GM23338 (cell line): ENCODE data around the gene MOV10. TPM values are rescaled to one million over a fixed set of nuclear protein-coding genes. Genes with fewer than 3 reads are reported as not detected.

Experiments used
- ATAC-seq: fragments of 200-7000 bp; cut with Tn5 transposase; 3 replicates; pipeline ENCODE4 v1.9.1; 2020
- DNase-seq: peaks from one replicate; pipeline ENCODE4 v3.0.0-alpha.2; 2015; ENCODE audit warnings: low spot score
- H2AFZ ChIP-seq: fragments of 200-600 bp; sonication (generic); 2 replicates; pipeline ENCODE4 v1.8.0; 2016; ENCODE audit warnings: antibody characterized with exemption, mild to moderate bottlenecking, moderate library complexity
- H3F3A ChIP-seq: fragments of 200-600 bp; sonication (generic); replicated peaks from 2 replicates; pipeline ENCODE4 v1.8.0; 2017; ENCODE audit warnings: antibody characterized with exemption, mixed run types, low read depth
- H3K27ac ChIP-seq: fragments of 200-600 bp; sonication (generic); 2 replicates; pipeline ENCODE4 v1.6.1; 2016; ENCODE audit warnings: low read depth
- H3K27me3 ChIP-seq: fragments of 200-600 bp; sonication (generic); 2 replicates; pipeline ENCODE4 v1.8.0; 2016; ENCODE audit warnings: mild to moderate bottlenecking, mixed run types, moderate library complexity; ENCODE audit not compliant: insufficient read depth
- H3K36me3 ChIP-seq: fragments of 200-600 bp; sonication (generic); 2 replicates; pipeline ENCODE4 v1.8.0; 2016; ENCODE audit warnings: mild to moderate bottlenecking; ENCODE audit not compliant: insufficient read depth
- H3K4me1 ChIP-seq: fragments of 200-600 bp; sonication (generic); 2 replicates; pipeline ENCODE4 v1.8.0; 2016; ENCODE audit warnings: mild to moderate bottlenecking, moderate library complexity; ENCODE audit not compliant: insufficient read depth
- H3K4me2 ChIP-seq: fragments of 200-600 bp; sonication (generic); 2 replicates; pipeline ENCODE4 v1.7.1; 2017; ENCODE audit warnings: mixed run types
- H3K4me3 ChIP-seq: fragments of 200-600 bp; sonication (generic); 2 replicates; pipeline ENCODE4 v1.6.1; 2016; ENCODE audit warnings: mixed run types
- H3K79me2 ChIP-seq: fragments of 200-600 bp; sonication (generic); replicated peaks from 2 replicates; pipeline ENCODE4 v1.8.0; 2017; ENCODE audit warnings: mild to moderate bottlenecking; ENCODE audit not compliant: insufficient read depth
- H3K9me2 ChIP-seq: fragments of 200-600 bp; sonication (generic); 2 replicates; pipeline ENCODE4 v1.8.0; 2017; ENCODE audit not compliant: insufficient read depth
- H4K20me1 ChIP-seq: fragments of 200-600 bp; sonication (generic); replicated peaks from 2 replicates; pipeline ENCODE4 v1.8.0; 2017; ENCODE audit warnings: mild to moderate bottlenecking; ENCODE audit not compliant: insufficient read depth
- H3K27ac Mint-ChIP-seq: 2 replicates; pipeline ENCODE4 v1.8.0; 2020; ENCODE audit warnings: inconsistent platforms, mild to moderate bottlenecking, moderate library complexity, mixed read lengths
- H3K27me3 Mint-ChIP-seq: 3 replicates; pipeline ENCODE4 v1.8.0; 2022; ENCODE audit warnings: low read depth, mild to moderate bottlenecking, moderate library complexity, mixed read lengths, inconsistent platforms; ENCODE audit not compliant: insufficient read depth, poor library complexity
- H3K36me3 Mint-ChIP-seq: 3 replicates; pipeline ENCODE4 v1.8.0; 2021; ENCODE audit warnings: low read depth, mild to moderate bottlenecking, inconsistent platforms, moderate library complexity, mixed read lengths
- H3K4me1 Mint-ChIP-seq: 3 replicates; pipeline ENCODE4 v1.8.0; 2020; ENCODE audit warnings: mild to moderate bottlenecking, inconsistent platforms, mixed read lengths
- H3K4me3 Mint-ChIP-seq: 3 replicates; pipeline ENCODE4 v1.8.0; 2021; ENCODE audit warnings: moderate library complexity, mild to moderate bottlenecking, inconsistent platforms, mixed read lengths
- H3K9me3 Mint-ChIP-seq: 3 replicates; pipeline ENCODE4 v1.8.0; 2020; ENCODE audit warnings: moderate library complexity, mild to moderate bottlenecking, inconsistent platforms, mixed read lengths
- ETS1 ChIP-seq: IDR thresholded peaks from 2 replicates; pipeline ENCODE4 v1.6.1; 2016; ENCODE audit warnings: antibody characterized with exemption
- EZH2 ChIP-seq: fragments of 200-600 bp; sonication (generic); IDR thresholded peaks from one replicate; pipeline ENCODE4 v1.8.0; 2017; ENCODE audit warnings: antibody characterized with exemption, mild to moderate bottlenecking, low read depth; ENCODE audit not compliant: unreplicated experiment
- EZH2phosphoT487 ChIP-seq: fragments of 200-600 bp; sonication (generic); IDR thresholded peaks from one replicate; pipeline ENCODE4 v1.8.1; 2018; ENCODE audit warnings: antibody characterized with exemption; ENCODE audit not compliant: unreplicated experiment
- JUNB ChIP-seq: IDR thresholded peaks from one replicate; pipeline ENCODE4 v1.6.1; 2016; ENCODE audit warnings: antibody characterized with exemption; ENCODE audit not compliant: unreplicated experiment
- NANOG ChIP-seq: IDR thresholded peaks from 2 replicates; pipeline ENCODE4 v1.6.1; 2016; ENCODE audit warnings: antibody characterized with exemption, borderline replicate concordance
- POLR2AphosphoS5 ChIP-seq: IDR thresholded peaks from 2 replicates; pipeline ENCODE4 v1.6.1; 2016; ENCODE audit warnings: antibody characterized with exemption, low read depth
- STAT1 ChIP-seq: IDR thresholded peaks from one replicate; pipeline ENCODE4 v1.6.1; 2016; ENCODE audit warnings: antibody characterized with exemption; ENCODE audit not compliant: unreplicated experiment
- ZNF114 ChIP-seq: fragments of 250-450 bp; sonication (Bioruptor Pico); IDR thresholded peaks from 2 replicates; pipeline ENCODE4 v1.5.0; 2020; ENCODE audit warnings: mild to moderate bottlenecking, moderate library complexity
- polyA plus RNA-seq: library from polyadenylated mRNA; unstranded; fragments of >200 nt; fragmentation: Nextera tagmentation; extraction: Ambion mirVana; gene quantifications from 2 replicates; pipeline ENCODE4 v1.2.1, GENCODE V29; 2016
- total RNA-seq: library from RNA; depleted of rRNA; stranded (reverse); fragments of >200 nt; shearing (Covaris generic); gene quantifications from 2 replicates; pipeline ENCODE4 v1.2.3, GENCODE V29; 2014
- TF ChIP-seq, protein P1 (sequence below): IDR thresholded peaks from one replicate; pipeline ENCODE4 v1.6.1; 2018; ENCODE audit warnings: antibody characterized with exemption; ENCODE audit not compliant: unreplicated experiment
- TF ChIP-seq, protein P2 (sequence below): fragments of 250-450 bp; sonication (Bioruptor Pico); IDR thresholded peaks from 2 replicates; pipeline ENCODE4 v1.5.0; 2020; ENCODE audit warnings: mild to moderate bottlenecking, moderate library complexity

MOV10 gene
- total and polyA plus RNA-seq, 2 experiments from 2014 or later = 53.6 to 77.6 TPM

DNA sequence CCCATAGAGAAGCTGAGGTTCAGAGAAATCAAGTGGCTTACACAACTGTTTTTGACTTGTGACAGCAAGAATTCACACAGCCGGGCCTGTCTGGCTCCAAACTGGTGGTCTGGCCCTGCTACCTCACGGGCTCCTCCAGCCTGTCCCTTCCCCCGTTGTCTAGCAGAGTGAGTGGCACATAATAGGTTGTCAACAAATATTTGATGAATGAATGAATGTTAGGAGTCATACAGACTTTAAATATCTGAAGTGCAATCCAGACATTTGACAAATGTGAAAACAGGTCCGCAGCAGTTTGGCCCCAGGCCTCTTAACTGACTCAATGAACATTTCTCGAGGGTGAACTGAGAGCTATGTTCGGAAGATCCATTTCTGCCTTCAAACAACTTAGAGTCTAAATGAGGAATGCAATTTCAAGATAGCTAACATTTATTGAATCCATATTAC lies 33.6 kb downstream of the MOV10 start (continued):
- TF ChIP-seq POLR2AphosphoS5 (no peak), STAT1 (no peak), EZH2phosphoT487 (no peak), NANOG (no peak), ZNF114 (no peak)
- TF ChIP-seq, protein P1, sequence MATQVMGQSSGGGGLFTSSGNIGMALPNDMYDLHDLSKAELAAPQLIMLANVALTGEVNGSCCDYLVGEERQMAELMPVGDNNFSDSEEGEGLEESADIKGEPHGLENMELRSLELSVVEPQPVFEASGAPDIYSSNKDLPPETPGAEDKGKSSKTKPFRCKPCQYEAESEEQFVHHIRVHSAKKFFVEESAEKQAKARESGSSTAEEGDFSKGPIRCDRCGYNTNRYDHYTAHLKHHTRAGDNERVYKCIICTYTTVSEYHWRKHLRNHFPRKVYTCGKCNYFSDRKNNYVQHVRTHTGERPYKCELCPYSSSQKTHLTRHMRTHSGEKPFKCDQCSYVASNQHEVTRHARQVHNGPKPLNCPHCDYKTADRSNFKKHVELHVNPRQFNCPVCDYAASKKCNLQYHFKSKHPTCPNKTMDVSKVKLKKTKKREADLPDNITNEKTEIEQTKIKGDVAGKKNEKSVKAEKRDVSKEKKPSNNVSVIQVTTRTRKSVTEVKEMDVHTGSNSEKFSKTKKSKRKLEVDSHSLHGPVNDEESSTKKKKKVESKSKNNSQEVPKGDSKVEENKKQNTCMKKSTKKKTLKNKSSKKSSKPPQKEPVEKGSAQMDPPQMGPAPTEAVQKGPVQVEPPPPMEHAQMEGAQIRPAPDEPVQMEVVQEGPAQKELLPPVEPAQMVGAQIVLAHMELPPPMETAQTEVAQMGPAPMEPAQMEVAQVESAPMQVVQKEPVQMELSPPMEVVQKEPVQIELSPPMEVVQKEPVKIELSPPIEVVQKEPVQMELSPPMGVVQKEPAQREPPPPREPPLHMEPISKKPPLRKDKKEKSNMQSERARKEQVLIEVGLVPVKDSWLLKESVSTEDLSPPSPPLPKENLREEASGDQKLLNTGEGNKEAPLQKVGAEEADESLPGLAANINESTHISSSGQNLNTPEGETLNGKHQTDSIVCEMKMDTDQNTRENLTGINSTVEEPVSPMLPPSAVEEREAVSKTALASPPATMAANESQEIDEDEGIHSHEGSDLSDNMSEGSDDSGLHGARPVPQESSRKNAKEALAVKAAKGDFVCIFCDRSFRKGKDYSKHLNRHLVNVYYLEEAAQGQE = no peak

DNA sequence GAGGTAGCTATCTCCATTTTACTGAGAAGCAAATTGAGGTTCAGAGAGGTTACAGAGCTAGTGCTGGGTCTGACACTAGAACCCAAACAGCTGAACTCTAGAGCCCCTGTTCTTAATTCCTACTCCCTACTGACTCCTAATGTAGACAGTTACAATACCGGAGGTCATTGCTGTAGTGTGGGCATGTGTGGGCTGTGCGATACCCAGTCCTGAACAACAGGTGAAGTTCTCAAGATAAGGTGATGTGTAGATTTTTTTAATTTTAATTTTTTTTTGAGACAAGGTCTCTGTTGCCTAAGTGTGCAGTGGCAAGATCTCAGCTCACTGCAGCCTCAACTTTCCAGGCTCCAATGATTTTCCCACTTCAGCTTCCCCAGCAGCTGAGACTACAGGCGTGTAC lies 34.0 kb downstream of the MOV10 start:
- Histone ChIP-seq H3K9me2 (no peaks in the 10 kb centered on the region), H3K4me1 (peaks cover 52% of the 10 kb centered on the region), H4K20me1 (peaks cover 11% of the 10 kb centered on the region; the same call in 1 of the 2 replicates), H3K36me3 (no peaks in the 10 kb centered on the region; the same call in 1 of the 2 replicates), H2AFZ (no peak overlapping the region), H3K27me3 (peaks cover 32% of the 10 kb centered on the region), H3K79me2 (peaks cover 10% of the 10 kb centered on the region; the same call in 1 of the 2 replicates), H3K4me2 (no peak overlapping the region), H3K4me3 (no peak overlapping the region), H3K27ac (no peak overlapping the region), H3F3A (peaks cover 13% of the 10 kb centered on the region)
- no peak for DNase-seq
- Mint-ChIP-seq H3K4me3 (no peak overlapping the region), H3K9me3 (no peaks in the 10 kb centered on the region; the same call in 2 of the 3 replicates), H3K27ac (no peak overlapping the region), H3K27me3 (peaks cover 37% of the 10 kb centered on the region), H3K4me1 (peaks cover 65% of the 10 kb centered on the region), H3K36me3 (peaks cover 12% of the 10 kb centered on the region; the same call in 2 of the 3 replicates)
- no peak for ATAC-seq
- TF ChIP-seq, protein P2, sequence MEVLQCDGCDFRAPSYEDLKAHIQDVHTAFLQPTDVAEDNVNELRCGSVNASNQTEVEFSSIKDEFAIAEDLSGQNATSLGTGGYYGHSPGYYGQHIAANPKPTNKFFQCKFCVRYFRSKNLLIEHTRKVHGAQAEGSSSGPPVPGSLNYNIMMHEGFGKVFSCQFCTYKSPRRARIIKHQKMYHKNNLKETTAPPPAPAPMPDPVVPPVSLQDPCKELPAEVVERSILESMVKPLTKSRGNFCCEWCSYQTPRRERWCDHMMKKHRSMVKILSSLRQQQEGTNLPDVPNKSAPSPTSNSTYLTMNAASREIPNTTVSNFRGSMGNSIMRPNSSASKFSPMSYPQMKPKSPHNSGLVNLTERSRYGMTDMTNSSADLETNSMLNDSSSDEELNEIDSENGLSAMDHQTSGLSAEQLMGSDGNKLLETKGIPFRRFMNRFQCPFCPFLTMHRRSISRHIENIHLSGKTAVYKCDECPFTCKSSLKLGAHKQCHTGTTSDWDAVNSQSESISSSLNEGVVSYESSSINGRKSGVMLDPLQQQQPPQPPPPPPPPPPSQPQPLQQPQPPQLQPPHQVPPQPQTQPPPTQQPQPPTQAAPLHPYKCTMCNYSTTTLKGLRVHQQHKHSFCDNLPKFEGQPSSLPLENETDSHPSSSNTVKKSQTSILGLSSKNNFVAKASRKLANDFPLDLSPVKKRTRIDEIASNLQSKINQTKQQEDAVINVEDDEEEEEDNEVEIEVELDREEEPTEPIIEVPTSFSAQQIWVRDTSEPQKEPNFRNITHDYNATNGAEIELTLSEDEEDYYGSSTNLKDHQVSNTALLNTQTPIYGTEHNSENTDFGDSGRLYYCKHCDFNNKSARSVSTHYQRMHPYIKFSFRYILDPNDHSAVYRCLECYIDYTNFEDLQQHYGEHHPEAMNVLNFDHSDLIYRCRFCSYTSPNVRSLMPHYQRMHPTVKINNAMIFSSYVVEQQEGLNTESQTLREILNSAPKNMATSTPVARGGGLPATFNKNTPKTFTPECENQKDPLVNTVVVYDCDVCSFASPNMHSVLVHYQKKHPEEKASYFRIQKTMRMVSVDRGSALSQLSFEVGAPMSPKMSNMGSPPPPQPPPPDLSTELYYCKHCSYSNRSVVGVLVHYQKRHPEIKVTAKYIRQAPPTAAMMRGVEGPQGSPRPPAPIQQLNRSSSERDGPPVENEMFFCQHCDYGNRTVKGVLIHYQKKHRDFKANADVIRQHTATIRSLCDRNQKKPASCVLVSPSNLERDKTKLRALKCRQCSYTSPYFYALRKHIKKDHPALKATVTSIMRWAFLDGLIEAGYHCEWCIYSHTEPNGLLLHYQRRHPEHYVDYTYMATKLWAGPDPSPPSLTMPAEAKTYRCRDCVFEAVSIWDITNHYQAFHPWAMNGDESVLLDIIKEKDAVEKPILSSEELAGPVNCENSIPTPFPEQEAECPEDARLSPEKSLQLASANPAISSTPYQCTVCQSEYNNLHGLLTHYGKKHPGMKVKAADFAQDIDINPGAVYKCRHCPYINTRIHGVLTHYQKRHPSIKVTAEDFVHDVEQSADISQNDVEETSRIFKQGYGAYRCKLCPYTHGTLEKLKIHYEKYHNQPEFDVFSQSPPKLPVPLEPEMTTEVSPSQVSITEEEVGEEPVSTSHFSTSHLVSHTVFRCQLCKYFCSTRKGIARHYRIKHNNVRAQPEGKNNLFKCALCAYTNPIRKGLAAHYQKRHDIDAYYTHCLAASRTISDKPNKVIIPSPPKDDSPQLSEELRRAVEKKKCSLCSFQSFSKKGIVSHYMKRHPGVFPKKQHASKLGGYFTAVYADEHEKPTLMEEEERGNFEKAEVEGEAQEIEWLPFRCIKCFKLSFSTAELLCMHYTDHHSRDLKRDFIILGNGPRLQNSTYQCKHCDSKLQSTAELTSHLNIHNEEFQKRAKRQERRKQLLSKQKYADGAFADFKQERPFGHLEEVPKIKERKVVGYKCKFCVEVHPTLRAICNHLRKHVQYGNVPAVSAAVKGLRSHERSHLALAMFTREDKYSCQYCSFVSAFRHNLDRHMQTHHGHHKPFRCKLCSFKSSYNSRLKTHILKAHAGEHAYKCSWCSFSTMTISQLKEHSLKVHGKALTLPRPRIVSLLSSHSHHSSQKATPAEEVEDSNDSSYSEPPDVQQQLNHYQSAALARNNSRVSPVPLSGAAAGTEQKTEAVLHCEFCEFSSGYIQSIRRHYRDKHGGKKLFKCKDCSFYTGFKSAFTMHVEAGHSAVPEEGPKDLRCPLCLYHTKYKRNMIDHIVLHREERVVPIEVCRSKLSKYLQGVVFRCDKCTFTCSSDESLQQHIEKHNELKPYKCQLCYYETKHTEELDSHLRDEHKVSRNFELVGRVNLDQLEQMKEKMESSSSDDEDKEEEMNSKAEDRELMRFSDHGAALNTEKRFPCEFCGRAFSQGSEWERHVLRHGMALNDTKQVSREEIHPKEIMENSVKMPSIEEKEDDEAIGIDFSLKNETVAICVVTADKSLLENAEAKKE (CRISPR knock-in tag) = no peak
- TF ChIP-seq EZH2phosphoT487 (no peak), JUNB (no peak), ETS1 (no peak), ZNF114 (no peak), POLR2AphosphoS5 (no peak), EZH2 (no peak), NANOG (no peak)
- TF ChIP-seq, protein P1 = no peak
